ENCODE data around the gene SURF4.
"Not testable (repeated sequence)": the region's sequence is repeated elsewhere in the genome, so short reads cannot be mapped to it uniquely, and the experiment has no call there.

SURF4 gene

DNA sequence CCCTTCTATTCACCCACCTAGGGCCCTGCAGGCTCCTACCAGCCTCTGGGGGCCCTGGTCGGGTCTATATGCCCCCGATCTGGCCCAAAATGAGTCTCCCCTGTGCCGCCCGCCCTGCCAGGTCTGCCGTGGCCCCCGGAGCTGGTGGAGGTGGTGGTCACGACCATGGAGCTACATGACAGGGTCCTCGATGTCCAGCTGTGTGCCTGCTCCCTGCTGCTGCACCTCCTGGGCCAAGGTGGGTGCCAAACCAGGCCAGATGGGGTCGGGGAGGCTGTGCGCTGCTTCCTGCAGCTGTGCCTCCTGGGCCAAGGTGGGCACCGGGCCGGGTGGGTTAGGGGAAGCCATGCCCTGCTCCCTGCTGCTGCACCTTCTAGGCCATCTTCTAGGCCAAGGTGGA lies 24.4 kb upstream of the SURF4 start:
- H3K27ac ChIP-seq = no peak overlapping the region
- no peak overlapping the region for H3K4me3 ChIP-seq

DNA sequence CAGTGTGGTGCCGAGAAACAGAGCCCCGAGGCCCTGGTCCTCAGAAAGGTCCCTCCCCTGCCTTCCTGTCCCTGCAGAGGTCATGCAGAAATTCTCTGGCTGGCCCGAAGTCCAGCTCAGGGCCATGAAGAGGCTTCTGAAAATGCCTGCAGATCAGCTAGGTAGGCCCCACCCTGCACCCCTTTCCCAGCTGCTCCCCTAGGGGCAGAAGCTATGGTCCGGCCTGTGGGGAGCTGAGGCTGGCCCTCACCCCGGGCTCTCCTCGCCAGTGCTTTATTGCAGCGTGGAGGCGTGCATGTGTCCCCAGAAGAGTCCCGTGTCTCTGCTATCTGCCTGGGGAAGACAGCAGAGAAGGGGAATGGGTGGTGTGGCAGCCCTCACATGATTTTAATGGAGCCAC lies 22.0 kb upstream of the SURF4 start:
- Histone ChIP-seq H3K4me3 (no peak overlapping the region), H3K27ac (no peak overlapping the region)

DNA sequence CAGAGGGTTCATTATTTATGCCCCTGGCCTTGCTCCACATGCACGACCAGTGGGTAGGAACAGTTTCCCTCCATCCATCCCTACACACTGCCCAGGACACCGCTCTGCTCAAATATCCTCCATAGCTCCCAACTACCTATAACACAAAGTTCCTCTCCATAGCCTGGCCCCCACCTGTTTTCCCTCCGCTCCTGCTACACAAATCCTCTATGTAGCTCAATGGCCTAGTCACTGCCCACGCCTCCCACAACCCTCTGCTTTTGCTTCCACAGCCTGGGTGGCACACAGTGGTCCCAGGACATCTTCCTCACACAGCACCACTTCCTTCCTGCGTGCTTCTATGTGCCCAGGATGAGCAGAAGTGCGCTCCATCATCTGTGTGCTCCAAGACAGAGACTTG lies 21.5 kb upstream of the SURF4 start:
- Histone ChIP-seq H3K27ac (no peak overlapping the region), H3K4me3 (no peak overlapping the region)

DNA sequence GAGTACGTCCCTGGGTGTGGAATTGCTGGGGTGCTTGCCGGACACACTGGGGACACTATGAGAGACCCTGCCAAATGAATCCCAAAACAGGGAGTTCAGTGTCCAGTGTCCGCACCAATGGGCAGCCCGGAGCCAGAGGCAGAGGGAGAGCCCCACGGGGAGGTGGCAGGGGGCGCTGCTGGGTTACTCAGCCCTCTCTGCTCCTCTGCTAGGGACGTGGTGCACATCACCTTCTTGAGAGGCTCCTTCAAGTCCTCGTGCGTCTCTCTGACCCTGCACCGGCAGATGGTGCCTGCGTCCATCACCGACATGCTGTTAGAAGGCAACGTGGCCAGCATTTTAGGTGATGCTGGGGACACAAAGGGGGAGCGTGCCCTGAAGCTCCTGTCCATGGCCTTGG lies 21.1 kb upstream of the SURF4 start:
- Histone ChIP-seq H3K4me3 (no peak overlapping the region), H3K27ac (no peak overlapping the region)

DNA sequence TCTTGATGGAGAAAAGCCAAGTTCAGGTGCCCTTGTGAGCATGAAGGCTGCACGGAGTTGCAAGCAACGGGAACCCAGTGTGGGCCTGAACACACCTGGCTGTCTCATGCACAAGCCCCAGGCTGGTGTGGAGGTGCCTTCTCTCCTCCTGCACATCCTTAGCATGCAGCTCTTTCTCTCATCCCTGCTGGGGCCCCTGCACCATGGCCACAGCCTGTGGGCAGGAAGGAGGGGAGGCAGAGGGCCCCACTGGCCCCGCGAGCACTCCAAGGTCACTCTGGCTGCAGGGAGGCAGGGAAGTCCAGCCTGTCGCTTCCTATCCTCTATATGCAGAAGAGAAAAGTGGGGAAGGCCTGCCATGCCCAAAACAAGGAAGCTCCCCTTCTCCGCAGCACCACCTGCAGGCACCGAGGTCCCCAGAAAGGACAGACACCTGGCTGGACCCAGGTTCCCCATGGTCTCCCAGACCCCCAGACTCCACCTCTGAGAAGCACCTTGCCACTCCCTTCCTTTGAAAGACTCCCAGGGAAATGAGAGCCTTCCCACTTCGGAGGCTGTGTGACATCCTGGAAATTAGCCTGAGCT lies 18.9 kb upstream of the SURF4 start:
- no peak overlapping the region for H3K27ac ChIP-seq
- no peak overlapping the region for H3K4me3 ChIP-seq

DNA sequence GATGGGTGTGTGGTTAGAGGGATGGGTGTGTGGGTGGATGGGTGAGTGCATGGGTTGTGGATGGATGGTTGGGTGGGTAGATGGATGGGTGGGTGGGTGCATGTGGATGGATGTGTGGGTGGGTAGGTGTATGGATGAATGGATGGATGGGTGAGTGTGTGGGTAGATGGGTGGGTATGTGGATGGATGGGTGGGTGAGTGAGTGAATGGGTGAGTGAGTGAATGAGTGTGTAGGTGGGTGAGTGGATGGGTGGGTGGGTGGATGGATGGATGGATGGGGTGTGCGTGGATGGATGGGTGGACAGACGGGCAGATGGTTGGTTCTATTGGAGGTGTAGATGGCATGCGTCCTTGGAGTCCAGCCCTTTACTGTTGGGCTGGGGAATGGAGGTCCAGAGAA lies 17.5 kb upstream of the SURF4 start:
- H3K27ac ChIP-seq = no peak overlapping the region
- no peak overlapping the region for H3K4me3 ChIP-seq

DNA sequence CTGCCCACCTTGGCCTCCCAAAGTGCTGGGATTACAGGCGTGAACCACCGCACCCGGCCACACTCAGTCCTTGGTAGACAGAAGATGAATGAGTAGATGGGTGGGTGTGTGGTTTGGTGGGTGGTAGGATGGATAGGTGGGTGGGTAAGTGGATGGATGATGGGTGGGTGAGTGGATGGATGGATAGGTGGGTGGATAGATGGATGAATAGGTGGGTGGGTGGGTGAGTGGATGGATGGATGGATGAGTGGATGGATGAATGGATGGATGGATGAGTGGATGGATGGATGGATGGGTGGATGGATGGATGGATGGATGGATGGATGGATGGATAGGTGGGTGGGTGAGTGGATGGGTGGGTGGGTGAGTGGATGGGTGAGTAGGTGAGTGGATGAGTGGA lies 16.4 kb upstream of the SURF4 start:
- H3K4me3 ChIP-seq, H3K27ac ChIP-seq: not testable (repeated sequence)

DNA sequence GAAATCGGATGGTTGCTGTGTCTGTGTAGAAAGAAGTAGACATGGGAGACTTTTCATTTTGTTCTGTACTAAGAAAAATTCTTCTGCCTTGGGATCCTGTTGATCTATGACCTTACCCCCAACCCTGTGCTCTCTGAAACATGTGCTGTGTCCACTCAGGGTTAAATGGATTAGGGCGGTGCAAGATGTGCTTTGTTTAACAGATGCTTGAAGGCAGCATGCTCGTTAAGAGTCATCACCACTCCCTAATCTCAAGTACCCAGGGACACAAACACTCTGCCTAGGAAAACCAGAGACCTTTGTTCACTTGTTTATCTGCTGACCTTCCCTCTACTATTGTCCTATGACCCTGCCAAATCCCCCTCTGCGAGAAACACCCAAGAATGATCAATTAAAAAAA lies 15.6 kb upstream of the SURF4 start:
- not testable (repeated sequence) for H3K4me3 ChIP-seq, H3K27ac ChIP-seq

DNA sequence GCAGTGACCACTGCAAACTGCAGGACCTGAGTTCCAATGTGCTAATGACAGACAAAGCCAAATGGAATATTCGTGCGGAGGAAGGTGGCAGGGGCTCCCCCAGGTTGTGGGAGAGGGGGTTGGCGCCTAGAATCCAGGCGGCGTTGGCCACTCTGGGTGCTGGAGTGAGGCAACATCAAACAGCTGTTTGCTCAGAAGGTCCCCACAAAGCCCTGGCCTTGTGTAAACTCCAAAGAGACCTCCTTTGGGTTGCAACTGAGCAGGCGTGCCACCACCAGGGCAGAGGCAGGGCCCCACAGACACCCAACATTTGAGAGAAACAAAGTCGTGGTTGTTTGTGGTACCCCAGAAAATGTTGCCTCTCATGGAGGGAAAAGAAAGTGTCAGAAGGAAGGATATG lies 14.9 kb upstream of the SURF4 start:
- Histone ChIP-seq H3K4me3 (no peak overlapping the region), H3K27ac (no peak overlapping the region)

DNA sequence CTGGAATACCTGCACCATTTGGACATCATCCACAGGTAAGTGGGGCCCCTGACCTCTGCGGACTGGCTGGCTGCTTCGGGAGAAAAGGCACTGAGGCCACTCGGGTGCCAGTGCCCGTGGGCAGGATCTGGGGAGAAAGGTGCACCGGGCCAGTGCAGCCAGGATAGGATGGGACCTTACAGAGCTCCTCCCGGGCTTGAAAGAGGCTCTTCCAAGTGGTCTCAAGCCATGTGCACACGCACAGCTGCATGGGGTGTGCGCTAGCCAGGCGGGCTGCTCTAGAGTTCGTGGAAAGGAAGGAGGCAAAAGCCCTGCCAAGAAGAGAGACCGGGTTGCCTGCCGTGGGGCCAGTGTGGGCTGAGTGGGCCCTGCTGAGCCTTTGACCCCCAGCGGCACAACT lies 13.7 kb upstream of the SURF4 start:
- Histone ChIP-seq H3K4me3 (no peak overlapping the region), H3K27ac (no peak overlapping the region)

DNA sequence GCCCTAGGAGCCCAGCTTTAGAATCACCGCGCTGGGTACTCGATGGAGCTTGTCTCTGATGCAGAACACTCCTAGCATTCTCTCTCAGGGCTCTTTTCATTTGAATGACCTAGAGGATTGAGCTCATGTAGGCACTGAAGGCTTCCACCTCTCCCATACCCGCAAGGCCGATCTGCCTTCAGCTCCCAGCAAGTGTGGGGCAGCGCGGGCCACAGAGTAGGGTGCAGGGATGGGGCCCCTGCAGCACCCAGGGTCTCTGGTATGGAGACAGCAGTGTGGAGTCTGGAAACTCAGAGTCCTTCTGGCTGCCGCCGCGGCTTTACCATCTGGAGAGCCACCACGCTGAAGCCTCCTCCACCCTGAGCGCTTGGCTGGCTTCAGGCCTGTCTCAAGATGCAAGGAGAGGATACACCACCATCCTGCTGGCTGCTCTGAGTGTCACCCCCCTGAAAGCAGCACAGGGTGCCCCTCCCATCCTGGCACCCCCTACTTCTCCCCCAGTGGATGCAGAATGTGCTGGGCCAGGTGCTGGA lies 13.2 kb upstream of the SURF4 start:
- Histone ChIP-seq H3K4me3 (no peak overlapping the region), H3K27ac (no peak overlapping the region)

DNA sequence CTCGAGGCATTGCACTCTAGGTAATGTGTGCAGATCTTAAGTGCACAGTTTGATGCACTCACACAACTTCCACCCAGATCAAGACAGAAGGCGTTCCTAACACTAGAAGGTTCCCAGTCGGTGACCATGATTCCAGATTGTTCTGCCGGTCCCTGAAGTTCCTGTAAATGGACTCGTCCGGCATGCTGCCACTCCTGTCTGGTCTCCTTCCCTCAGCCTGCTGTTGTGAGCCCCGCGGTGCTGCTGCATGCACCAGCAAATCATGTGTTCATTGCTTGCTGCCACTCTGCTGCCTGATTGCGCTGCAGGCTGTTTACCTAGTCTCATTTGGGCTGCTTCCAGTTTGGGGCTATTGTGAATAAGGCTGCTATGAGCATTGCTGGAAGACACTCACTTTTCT lies 11.8 kb upstream of the SURF4 start:
- H3K4me3 ChIP-seq = no peak overlapping the region
- no peak overlapping the region for H3K27ac ChIP-seq

DNA sequence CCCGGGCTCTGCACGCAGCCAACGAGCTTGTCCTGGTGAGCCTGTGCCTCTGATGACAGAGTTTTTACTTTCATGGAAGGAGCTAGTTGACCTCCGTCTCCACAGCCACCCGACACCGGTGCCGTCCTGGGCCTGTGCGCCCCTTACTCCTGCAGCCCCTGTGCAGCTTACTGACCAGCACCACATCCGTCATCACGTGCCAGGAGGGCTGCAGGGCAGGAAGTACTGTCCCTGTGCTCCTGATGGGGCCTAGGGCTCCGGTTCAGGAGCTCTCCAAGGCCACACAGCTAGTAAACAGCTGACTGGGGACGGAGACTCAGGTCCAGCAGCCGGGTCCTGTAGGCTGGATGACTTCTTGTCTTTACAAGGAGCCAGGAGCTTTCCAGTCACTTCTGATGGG lies 10.5 kb upstream of the SURF4 start:
- no peak overlapping the region for H3K27ac ChIP-seq
- H3K4me3 ChIP-seq = no peak overlapping the region

DNA sequence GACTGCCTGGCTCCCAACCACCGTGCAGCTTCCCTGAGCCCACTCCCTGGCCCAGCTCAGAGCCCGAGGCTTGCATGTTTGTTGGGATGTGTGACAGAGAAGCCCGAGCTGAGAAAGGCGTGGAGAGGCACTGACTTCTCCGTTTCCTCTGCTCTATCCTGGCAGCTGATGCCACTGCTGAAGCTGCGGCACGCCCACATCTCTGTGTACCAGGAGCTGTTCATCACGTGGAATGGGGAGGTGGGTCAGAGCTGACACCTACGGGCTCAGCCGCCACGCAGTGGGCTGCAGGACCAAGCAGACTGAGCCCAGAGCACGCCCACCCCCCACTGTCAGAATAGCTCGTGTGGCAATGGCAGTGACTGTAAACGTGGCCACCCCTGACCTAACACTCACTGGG lies 9.6 kb upstream of the SURF4 start:
- Histone ChIP-seq H3K4me3 (no peak overlapping the region), H3K27ac (no peak overlapping the region)

DNA sequence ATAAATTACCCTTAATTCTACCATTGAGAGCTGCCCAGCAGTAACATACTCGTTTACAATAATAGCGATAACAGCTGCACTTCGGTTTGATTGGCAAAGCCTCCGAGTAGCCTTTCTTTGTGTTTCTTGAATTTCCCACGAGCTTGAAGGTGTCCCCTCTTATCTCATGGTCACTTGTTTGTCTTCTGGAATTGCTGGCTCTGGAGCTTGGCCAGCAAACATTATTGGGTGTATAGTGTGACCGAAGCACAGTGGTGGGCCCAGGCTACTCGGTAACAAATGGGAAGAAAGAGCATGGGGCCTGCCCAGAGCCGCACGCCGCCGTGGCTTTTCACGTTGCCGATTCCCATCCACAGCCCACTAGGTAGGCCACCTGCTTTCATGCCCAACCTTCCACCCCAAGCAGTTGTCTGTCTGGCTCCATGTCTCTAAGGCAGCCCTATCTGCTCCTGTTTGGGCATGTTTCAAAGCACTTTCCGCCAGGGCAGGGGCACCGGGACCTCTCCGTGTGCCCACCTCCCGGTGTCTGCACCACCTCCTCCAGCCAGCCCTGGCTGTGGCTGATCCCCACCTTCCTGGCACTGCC lies 9.0 kb upstream of the SURF4 start:
- no peak overlapping the region for H3K4me3 ChIP-seq
- no peak overlapping the region for H3K27ac ChIP-seq

DNA sequence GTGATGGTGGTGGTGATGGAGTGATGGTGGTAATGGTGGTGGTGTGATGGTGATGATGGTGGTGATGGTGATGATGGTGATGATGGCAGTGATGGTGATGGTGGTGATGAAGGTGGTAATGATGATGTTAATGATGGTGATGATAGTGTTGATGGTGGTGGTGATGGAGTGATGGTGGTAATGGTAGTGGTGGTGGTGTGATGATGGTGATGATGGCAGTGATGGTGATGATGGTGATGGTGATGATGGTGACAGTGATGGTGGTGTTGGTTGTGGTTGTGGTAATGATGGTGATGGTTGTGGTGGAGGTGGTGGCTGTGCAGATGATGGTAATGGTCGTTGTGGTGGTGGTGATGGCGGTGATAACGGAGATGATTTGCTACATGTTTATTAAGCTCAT lies 7.6 kb upstream of the SURF4 start:
- Histone ChIP-seq H3K27ac (no peak overlapping the region), H3K4me3 (no peak overlapping the region)

DNA sequence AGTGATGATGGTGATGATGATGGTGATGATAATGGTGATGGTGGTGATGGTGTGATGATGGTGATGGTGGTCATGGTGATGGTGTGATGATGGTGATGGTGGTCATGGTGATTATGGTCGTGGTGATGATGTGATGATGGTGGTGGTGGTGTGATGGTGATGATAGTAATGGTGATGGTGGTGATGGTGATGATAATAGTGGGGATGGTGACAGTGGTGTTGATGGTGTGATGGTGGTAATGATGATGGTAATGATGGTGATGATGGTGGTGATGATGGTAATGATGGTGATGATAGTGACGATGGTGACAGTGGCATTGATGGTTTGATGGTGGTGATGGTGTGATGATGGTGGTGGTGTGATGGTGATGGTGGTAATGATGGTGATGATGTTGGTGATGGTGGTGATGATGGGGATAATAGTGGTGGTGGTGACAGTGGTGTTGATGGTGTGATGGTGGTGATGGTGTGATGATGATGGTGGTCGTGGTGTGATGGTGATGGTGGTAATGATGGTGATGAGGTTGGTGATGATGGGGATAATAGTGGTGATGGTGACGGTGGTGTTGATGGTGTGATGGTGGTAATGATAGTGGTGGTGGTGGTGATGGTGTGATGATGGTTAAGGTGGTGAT lies 6.8 kb upstream of the SURF4 start:
- no peak overlapping the region for H3K27ac ChIP-seq
- H3K4me3 ChIP-seq = no peak overlapping the region

DNA sequence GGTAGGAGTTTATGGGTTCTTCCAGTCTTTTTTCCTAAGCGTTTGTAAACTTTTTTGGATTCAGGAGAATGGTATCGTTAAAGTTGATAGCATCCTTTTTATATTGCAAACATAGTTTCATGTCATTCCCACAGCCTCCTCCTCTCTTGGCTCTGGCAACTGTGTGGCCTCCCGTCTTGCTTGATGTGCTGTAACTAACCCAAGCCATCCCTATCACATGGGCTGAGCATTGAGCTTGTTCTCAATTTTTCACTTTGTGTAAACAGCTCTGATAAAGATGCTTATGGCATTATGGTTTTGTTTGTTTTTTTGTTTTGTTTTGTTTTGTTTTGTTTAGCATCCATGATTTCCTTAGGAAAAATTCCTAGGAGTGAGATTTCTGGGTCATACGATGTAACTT lies 4.9 kb upstream of the SURF4 start:
- H3K4me3 ChIP-seq = no peak overlapping the region
- no peak overlapping the region for H3K27ac ChIP-seq

DNA sequence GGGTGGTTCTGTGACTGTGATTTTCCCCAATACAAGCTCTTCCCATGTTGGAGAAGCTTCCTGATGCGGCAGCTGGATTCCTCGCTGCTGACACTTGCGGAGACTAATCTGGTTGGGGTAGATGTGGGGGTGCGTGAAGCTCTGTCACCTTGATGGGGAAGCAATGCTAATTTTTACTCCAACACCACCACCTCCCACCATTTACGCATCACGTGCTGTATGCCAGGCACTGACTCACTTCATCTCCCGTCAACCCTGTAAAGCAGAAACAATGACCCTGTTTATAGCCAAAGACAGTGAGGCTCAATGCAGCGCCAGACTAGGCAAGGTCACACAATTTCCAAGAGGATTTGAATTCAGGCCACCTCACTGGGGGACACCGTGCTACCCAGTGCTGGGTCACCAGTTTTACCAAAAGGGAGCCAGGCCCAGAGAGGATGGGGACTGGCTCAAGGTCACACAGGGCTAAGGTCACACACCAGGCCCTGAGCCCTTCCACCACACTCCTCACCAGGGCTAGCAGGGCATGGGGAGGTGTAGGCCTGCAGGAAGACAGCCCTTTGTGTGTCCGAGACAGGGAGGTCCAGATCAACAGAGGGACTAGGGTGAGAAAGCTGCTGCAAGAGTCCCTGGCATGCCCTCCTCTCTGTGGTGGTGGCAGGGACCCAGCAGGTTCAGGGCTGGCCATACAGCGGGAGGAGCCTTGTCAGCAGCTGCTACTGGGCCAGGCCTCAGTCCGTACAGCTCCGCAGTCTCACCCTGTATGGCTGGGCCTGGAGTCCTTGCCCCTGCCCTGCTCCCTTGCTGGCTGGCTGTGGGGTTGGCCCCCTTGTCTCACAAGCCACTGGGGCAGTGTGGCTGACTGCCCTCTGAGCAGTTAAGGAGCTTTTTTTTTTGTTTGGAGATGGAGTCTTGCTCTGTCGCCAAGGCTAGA lies 3.6 kb upstream of the SURF4 start:
- Histone ChIP-seq H3K4me3 (no peak overlapping the region), H3K27ac (peak overlapping the region in 3 of 21 experiments; percentile 11 to 55 (median 27))

DNA sequence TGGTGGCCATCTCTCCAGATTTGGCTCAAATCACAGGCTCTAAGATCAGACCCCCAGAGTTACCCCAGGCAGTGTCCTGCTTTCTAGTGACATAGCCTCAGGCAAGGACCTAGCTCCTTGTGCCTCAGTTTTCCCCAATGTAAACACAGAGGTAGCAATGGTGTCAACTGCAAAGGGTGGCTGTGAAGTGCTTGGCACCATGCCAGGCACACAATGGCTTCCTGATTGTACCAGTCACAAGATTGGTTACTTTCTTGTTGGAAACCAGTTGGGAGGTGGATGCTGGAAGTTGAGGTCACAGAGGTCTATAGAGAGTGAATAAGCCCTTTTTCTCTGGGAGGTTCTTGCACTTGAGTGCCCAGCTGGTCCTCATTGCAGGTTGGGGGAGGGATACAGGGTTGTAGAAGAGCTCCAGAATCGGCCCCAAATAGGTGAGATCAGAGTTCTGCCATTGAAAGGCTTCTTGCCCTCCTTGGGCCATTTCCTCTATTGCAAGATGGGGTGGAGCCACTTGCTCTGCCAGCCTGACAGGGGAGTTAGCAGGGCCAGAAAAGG lies 2.6 kb upstream of the SURF4 start:
- H3K4me3 ChIP-seq = no peak overlapping the region

More for the DNA sequence above, 2.6 kb upstream of the SURF4 start:
- peak overlapping the region in 8 of 21 experiments; percentile 11 to 69 (median 48) for H3K27ac ChIP-seq

Measured in skin epidermis (tissue), 12 donors.